GM19043 (cell line): Measurements from ENCODE around the gene ATP6V1A.
A peak's percentile ranks its signal among the peaks of the same experiment; 100 is the strongest.

ENCODE experiments used
- ATAC-seq: cut with Tn5 transposase; IDR thresholded peaks from one replicate; pipeline ENCODE4 v1.9.1; 2021; ENCODE audit warnings: low read depth; ENCODE audit not compliant: unreplicated experiment

Gene ATP6V1A

GRCh38 chr3:113745756-113746547 is 883 bp upstream of the ATP6V1A start, which contains the start of gene NAA50:
NAA50 (minus strand) TSS chr3:113746249; CDS start chr3:113745949, 300 bp downstream.
- peak; percentile 38 for ATAC-seq

GRCh38 chr3:113747283-113748046 is 630 bp downstream of the ATP6V1A start:
- ATAC-seq: peak; percentile 3

GRCh38 chr3:113751141-113751540 is 4.3 kb downstream of the ATP6V1A start:
- ATAC-seq: no peak

- ATAC-seq: no peak
These were observed 6.6 kb downstream of the ATP6V1A start for GRCh38 chr3:113753376-113753985.

GRCh38 chr3:113754494-113755159 is 7.8 kb downstream of the ATP6V1A start:
- no peak for ATAC-seq

GRCh38 chr3:113758389-113759024 is 11.7 kb downstream of the ATP6V1A start:
- ATAC-seq: no peak

GRCh38 chr3:113764698-113765097 is 17.9 kb downstream of the ATP6V1A start:
- no peak for ATAC-seq

GRCh38 chr3:113769551-113769950 is 22.7 kb downstream of the ATP6V1A start:
- peak; percentile 67 for ATAC-seq

- ATAC-seq: no peak
These were observed 25.2 kb downstream of the ATP6V1A start for GRCh38 chr3:113771993-113772392.

GRCh38 chr3:113773381-113773780 is 26.5 kb downstream of the ATP6V1A start:
- no peak for ATAC-seq

GRCh38 chr3:113775516-113775915 is 28.7 kb downstream of the ATP6V1A start:
- ATAC-seq: no peak

GRCh38 chr3:113776564-113776963 is 29.7 kb downstream of the ATP6V1A start:
- no peak for ATAC-seq

GRCh38 chr3:113783463-113783862 is 36.6 kb downstream of the ATP6V1A start:
- no peak for ATAC-seq

GRCh38 chr3:113783980-113784379 is 37.1 kb downstream of the ATP6V1A start:
- no peak for ATAC-seq

GRCh38 chr3:113791381-113791780 is 44.5 kb downstream of the ATP6V1A start:
- ATAC-seq: no peak

- ATAC-seq: no peak
These were observed 47.7 kb downstream of the ATP6V1A start for GRCh38 chr3:113794526-113794925.

GRCh38 chr3:113795693-113796092 is 48.9 kb downstream of the ATP6V1A start:
- ATAC-seq: no peak

- no peak for ATAC-seq
These were observed 56.1 kb downstream of the ATP6V1A start for GRCh38 chr3:113802795-113803455.

GRCh38 chr3:113804661-113805060 is 57.8 kb downstream of the ATP6V1A start:
- peak; percentile 54 for ATAC-seq

GRCh38 chr3:113805249-113805648 is 58.4 kb downstream of the ATP6V1A start:
- no peak for ATAC-seq
